ENCODE measurements around the gene SYNGR3. TPM values are rescaled to one million over a fixed set of nuclear protein-coding genes. Genes with fewer than 3 reads are reported as not detected.

Gene SYNGR3
- total RNA-seq, 1 donor from 2014 or later: 0.32 TPM

GRCh38 chr16:1974157-1975070 lies 15.4 kb upstream of the SYNGR3 start:
- ATAC-seq (ENCODE audit: poor library complexity): no peak
- DNase-seq: no peak
- intact Hi-C loops (cut with DNase I): no loop called here

- ATAC-seq (ENCODE audit: poor library complexity) (no peak), DNase-seq (no peak)
- intact Hi-C loops (cut with DNase I): no loop called here
These were observed 14.1 kb upstream of the SYNGR3 start for GRCh38 chr16:1975432-1976215.

GRCh38 chr16:1976216-1976520 lies 13.6 kb upstream of the SYNGR3 start:
- intact Hi-C loops (cut with DNase I): no loop called here
- no peak for DNase-seq
- ATAC-seq (ENCODE audit: poor library complexity): no peak

GRCh38 chr16:1976951-1977874 lies 12.6 kb upstream of the SYNGR3 start:
- ATAC-seq (ENCODE audit: poor library complexity) (no peak), DNase-seq (no peak)
- intact Hi-C loops (cut with DNase I): no loop called here

- DNase-seq (no peak), ATAC-seq (ENCODE audit: poor library complexity) (no peak)
- intact Hi-C loops (cut with DNase I): no loop called here
These were observed 11.9 kb upstream of the SYNGR3 start for GRCh38 chr16:1977875-1978268.

- DNase-seq (no peak), ATAC-seq (ENCODE audit: poor library complexity) (no peak)
- intact Hi-C loops (cut with DNase I): no loop called here
These were observed 11.2 kb upstream of the SYNGR3 start for GRCh38 chr16:1978476-1979120.

- intact Hi-C loops (cut with DNase I): no loop called here
- ATAC-seq (ENCODE audit: poor library complexity) (no peak), DNase-seq (no peak)
These were observed 10.3 kb upstream of the SYNGR3 start for GRCh38 chr16:1979271-1980029.

GRCh38 chr16:1980030-1980769 lies 9.6 kb upstream of the SYNGR3 start:
- no peak for ATAC-seq (ENCODE audit: poor library complexity)
- DNase-seq: no peak
- intact Hi-C loops (cut with DNase I): no loop called here

GRCh38 chr16:1980770-1981087 lies 9.0 kb upstream of the SYNGR3 start:
- intact Hi-C loops (cut with DNase I): no loop called here
- ATAC-seq (ENCODE audit: poor library complexity) (no peak), DNase-seq (no peak)

- intact Hi-C loops (cut with DNase I): no loop called here
- DNase-seq (no peak), ATAC-seq (ENCODE audit: poor library complexity) (no peak)
These were observed 8.4 kb upstream of the SYNGR3 start, which contains the start of gene NOXO1 for GRCh38 chr16:1981398-1981836. NOXO1 (minus strand) TSS chr16:1981469; CDS start chr16:1981179, 290 bp downstream.

GRCh38 chr16:1982013-1982433 lies 7.7 kb upstream of the SYNGR3 start:
- ATAC-seq (ENCODE audit: poor library complexity): no peak
- DNase-seq: no peak
- intact Hi-C loops (cut with DNase I): no loop called here

- intact Hi-C loops (cut with DNase I): no loop called here
- ATAC-seq (ENCODE audit: poor library complexity): no peak
- no peak for DNase-seq
These were observed 6.7 kb upstream of the SYNGR3 start for GRCh38 chr16:1982991-1983543.

GRCh38 chr16:1983544-1984346 lies 6.0 kb upstream of the SYNGR3 start, which contains the start of gene GFER:
GFER (plus strand) TSS chr16:1984193; CDS start chr16:1984219, 26 bp downstream.
- ATAC-seq (ENCODE audit: poor library complexity) (peak; percentile 96), DNase-seq (peak; percentile 95)
- intact Hi-C loops (cut with DNase I): no loop called here

GRCh38 chr16:1984347-1985225 lies 5.2 kb upstream of the SYNGR3 start:
- intact Hi-C loops (cut with DNase I): no loop called here
- ATAC-seq (ENCODE audit: poor library complexity) (peak; percentile 3), DNase-seq (no peak)

GRCh38 chr16:1985466-1986150 lies 4.2 kb upstream of the SYNGR3 start:
- intact Hi-C loops (cut with DNase I): no loop called here

More at GRCh38 chr16:1985466-1986150, 4.2 kb upstream of the SYNGR3 start:
- ATAC-seq (ENCODE audit: poor library complexity) (no peak), DNase-seq (no peak)
